Ovary (tissue), 3 donors: ENCODE results near the gene PROB1.

ENCODE experiments used
- CTCF ChIP-seq, 3 donors: fragments of 450-650 bp in 2 of 3; fragments of 200-600 bp in 1 of 3; IDR thresholded peaks; one replicate each; pipeline versions ENCODE4 v1.5.1 to v1.8.0; 2016 to 2022; ENCODE audit warnings: antibody characterized with exemption in 3 of 3, mild to moderate bottlenecking in 1 of 3
- EP300 ChIP-seq: sonication (generic); formaldehyde crosslinking; IDR thresholded peaks from one replicate; pipeline ENCODE4 v1.6.1; 2017; ENCODE audit warnings: antibody characterized with exemption
- donor health status: DM: no; HTN: no; CAD: no.

- TF ChIP-seq CTCF (IDR thresholded peaks at IDR 0.05) (no peak), EP300 (no peak)
Measured at GRCh38 chr5:139361835-139362429, 33.0 kb downstream of the PROB1 start.
